Transverse colon (tissue), 4 donors: ENCODE results near the gene RASGEF1C. TPM values are rescaled to one million over a fixed set of nuclear protein-coding genes. Genes with fewer than 3 reads are reported as not detected.

Experiments
- DNase-seq: peaks from one replicate; pipeline ENCODE4 v3.0.0-alpha.2; 2019
- H3K27ac ChIP-seq, 4 donors: fragments of 200-600 bp; sonication (generic); 2 replicates each; pipeline ENCODE4 v1.5.1; 2016 to 2018; ENCODE audit warnings: inconsistent platforms in 4 of 4
- H3K27me3 ChIP-seq: fragments of 200-600 bp; sonication (generic); 2 replicates; pipeline ENCODE4 v1.5.1; 2017; ENCODE audit warnings: inconsistent platforms
- H3K36me3 ChIP-seq, 4 donors: fragments of 200-600 bp; sonication (generic); 2 replicates each; pipeline ENCODE4 v1.5.1; 2017 to 2019; ENCODE audit warnings: inconsistent platforms in 4 of 4
- H3K4me1 ChIP-seq, 4 donors: fragments of 200-600 bp; sonication (generic); 2 replicates each; pipeline ENCODE4 v1.5.1; 2017 to 2020; ENCODE audit warnings: inconsistent platforms in 4 of 4
- H3K4me3 ChIP-seq, 4 donors: fragments of 200-600 bp; sonication (generic); 1 replicate in 1 of 4; 2 replicates in 3 of 4; pipeline versions ENCODE4 v1.5.1 to v1.6.1; 2017 to 2019; ENCODE audit warnings: inconsistent platforms in 4 of 4
- H3K9me3 ChIP-seq, 2 donors: fragments of 200-600 bp; sonication (generic); 2 replicates each; pipeline ENCODE4 v1.5.1; 2017 to 2019; ENCODE audit warnings: inconsistent platforms in 2 of 2
- CTCF ChIP-seq, 5 experiments: fragments of 200-600 bp in 3 of 5; fragments of 450-650 bp in 2 of 5; sonication (generic) in 3 of 5; IDR thresholded peaks; 1 replicate in 2 of 5; 2 replicates in 3 of 5; pipeline ENCODE4 v1.5.1; 2016 to 2017; ENCODE audit warnings: antibody characterized with exemption in 5 of 5, inconsistent platforms in 3 of 5, mild to moderate bottlenecking in 2 of 5, moderate library complexity in 1 of 5
- EP300 ChIP-seq: sonication (generic); formaldehyde crosslinking; IDR thresholded peaks from one replicate; pipeline ENCODE4 v1.6.1; 2017; ENCODE audit warnings: antibody characterized with exemption, low read depth
- POLR2A ChIP-seq: fragments of 450-650 bp; IDR thresholded peaks from one replicate; pipeline ENCODE4 v1.6.1; 2016; ENCODE audit warnings: antibody characterized with exemption, mild to moderate bottlenecking, moderate library complexity
- POLR2AphosphoS5 ChIP-seq, 3 donors: sonication (generic); formaldehyde crosslinking; IDR thresholded peaks; one replicate each; pipeline ENCODE4 v1.6.1; 2016; ENCODE audit warnings: antibody characterized with exemption in 3 of 3
- WGBS, 2 donors: methylation state at CpG; one replicate each; pipeline ENCODE4 v1.1.5; 2018; ENCODE audit warnings: low coverage in 1 of 2; 5-methylcytosine and 5-hydroxymethylcytosine counted together
- in situ Hi-C, 4 donors: fragments of 200-750 bp; cut with MboI; loops; one replicate each; pipeline versions ENCODE4 v1.15.0 to v1.15.1; 2017; ENCODE audit warnings: low sequenced_read_pairs in 3 of 4, low pct_ligation_motif_present in 1 of 4, low pct_unique_long_range_greater_than_20kb in 1 of 4
- intact Hi-C: fragments of 100-400 bp; cut with DNase I; formaldehyde crosslinking; loops from one replicate; pipeline ENCODE4 v1.15.1; 2023; ENCODE audit warnings: low total_unique reads
- total RNA-seq, 4 donors: library from RNA; depleted of rRNA; stranded (reverse); fragments of >200 nt; gene quantifications; one replicate each; pipeline ENCODE4 v1.1.0, GENCODE V29; 2016

The RASGEF1C gene
- total RNA-seq, 4 donors from 2014 or later = 0.14 to 3.0 TPM; not detected in 2

DNA sequence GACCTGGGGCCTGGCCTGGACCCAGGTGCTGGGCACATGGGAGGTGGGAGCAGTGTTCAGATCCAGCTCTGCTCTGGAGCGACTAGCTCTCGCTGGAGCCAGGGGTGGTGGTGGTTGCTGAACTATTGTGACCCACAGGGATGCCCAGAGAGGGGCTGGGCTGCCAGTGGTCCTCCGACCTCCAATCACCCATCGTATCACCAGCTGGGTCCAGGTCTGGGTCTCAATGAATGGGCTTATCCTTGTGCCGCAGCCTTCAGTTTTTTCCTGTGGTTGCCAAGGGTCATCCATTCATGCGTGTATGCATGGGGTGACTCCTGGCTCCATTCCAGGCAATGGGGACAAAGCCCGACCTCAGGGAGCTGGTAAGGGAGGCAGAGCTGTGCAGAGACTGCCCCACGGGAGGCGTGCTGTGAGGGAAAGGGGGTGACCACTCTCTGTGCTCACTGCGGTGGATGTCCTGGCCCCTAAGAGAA is 68.9 kb downstream of the RASGEF1C start:
- Histone ChIP-seq H3K9me3 (no peaks in the 10 kb centered on the region), H3K27ac (no peak overlapping the region), H3K27me3 (no peaks in the 10 kb centered on the region), H3K36me3 (no peaks in the 10 kb centered on the region), H3K4me1 (no peaks in the 10 kb centered on the region), H3K4me3 (no peak overlapping the region)
- WGBS, 2 donors = 63% methylated on average over 10 of the region's 10 CpGs; no CpG with 5 or more reads in 1 of the 2 donors
- no peak for TF ChIP-seq CTCF (IDR thresholded peaks at IDR 0.05)
- TF ChIP-seq POLR2AphosphoS5 (IDR thresholded peaks at IDR 0.05) = no peak
- no peak for TF ChIP-seq POLR2A
- TF ChIP-seq EP300 = no peak
- intact Hi-C loops (no loop called here), in situ Hi-C loops (no loop called here)
- no peak for DNase-seq

- no peak for DNase-seq
- in situ Hi-C loops = no loop called here
- Histone ChIP-seq H3K4me1 (no peaks in the 10 kb centered on the region), H3K27me3 (no peaks in the 10 kb centered on the region), H3K4me3 (no peak overlapping the region), H3K36me3 (no peaks in the 10 kb centered on the region), H3K9me3 (no peaks in the 10 kb centered on the region), H3K27ac (no peak overlapping the region)
- TF ChIP-seq EP300 (no peak), POLR2A (no peak), CTCF (IDR thresholded peaks at IDR 0.05) (no peak), POLR2AphosphoS5 (IDR thresholded peaks at IDR 0.05) (no peak)
- intact Hi-C loops = no loop called here
- no CpG with 5 or more reads among the region's 6 CpGs for WGBS, 2 donors
Observed at GRCh38 chr5:180139731-180140055, 69.3 kb downstream of the RASGEF1C start.

- 55% methylated on average over 10 of the region's 11 CpGs; no CpG with 5 or more reads in 1 of the 2 donors for WGBS, 2 donors
- no peaks in the 10 kb centered on the region for H3K36me3 ChIP-seq
- no peak overlapping the region for H3K4me3 ChIP-seq
- in situ Hi-C loops (no loop called here), intact Hi-C loops (no loop called here)
- no peak for TF ChIP-seq CTCF (IDR thresholded peaks at IDR 0.05)
- TF ChIP-seq POLR2A = no peak
- no peak for TF ChIP-seq EP300
- TF ChIP-seq POLR2AphosphoS5 (IDR thresholded peaks at IDR 0.05) = no peak
- H3K9me3 ChIP-seq = no peaks in the 10 kb centered on the region
- no peaks in the 10 kb centered on the region for H3K4me1 ChIP-seq
- no peak for DNase-seq
- no peaks in the 10 kb centered on the region for H3K27me3 ChIP-seq
- no peak overlapping the region for H3K27ac ChIP-seq
Observed at GRCh38 chr5:180138976-180139730, 69.9 kb downstream of the RASGEF1C start.

DNA sequence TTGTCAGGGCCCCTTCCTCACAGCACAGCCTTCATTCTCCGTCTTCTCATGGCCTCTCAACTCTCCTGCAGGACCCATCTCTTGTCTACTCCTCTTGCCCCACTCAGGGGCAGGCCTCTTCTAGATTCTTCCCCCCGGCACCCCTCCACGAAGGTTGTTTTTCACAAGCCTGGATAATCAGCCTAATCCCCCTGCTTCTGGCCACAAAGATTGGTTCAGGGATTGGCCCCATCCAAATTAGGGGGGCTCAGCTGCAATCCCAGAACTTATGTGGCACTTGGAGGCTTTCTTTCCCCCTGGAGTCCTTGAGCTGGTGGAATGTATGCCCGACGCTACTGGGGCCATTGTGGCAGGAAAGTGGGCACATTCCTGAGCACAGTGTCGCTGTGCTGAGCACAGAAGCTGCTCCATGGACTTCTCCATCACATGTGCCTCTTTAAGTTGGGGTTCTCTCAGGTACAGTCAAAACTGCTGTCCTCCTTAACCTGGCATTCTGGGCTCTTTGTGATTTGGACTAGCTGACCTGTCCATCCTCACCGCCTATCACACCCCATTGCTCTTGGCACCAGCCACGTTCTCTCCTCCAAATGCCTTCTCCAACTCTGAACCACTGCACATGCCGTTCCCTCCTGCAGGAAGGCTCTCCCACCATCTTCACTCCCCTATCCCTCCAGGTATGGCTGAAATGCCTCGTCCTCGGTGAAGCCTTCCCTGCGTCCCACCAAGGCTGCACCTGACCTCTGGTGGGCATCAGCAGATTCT is 70.6 kb downstream of the RASGEF1C start:
- DNase-seq = no peak
- intact Hi-C loops (no loop called here), in situ Hi-C loops (no loop called here)
- no peaks in the 10 kb centered on the region for H3K4me1 ChIP-seq
- no peaks in the 10 kb centered on the region for H3K9me3 ChIP-seq
- H3K27ac ChIP-seq = no peak overlapping the region
- H3K27me3 ChIP-seq = no peaks in the 10 kb centered on the region
- no peak for TF ChIP-seq POLR2A
- no peak for TF ChIP-seq POLR2AphosphoS5 (IDR thresholded peaks at IDR 0.05)
- no peak for TF ChIP-seq EP300
- TF ChIP-seq CTCF (IDR thresholded peaks at IDR 0.05) = no peak
- no peak overlapping the region for H3K4me3 ChIP-seq
- H3K36me3 ChIP-seq = no peaks in the 10 kb centered on the region
- 70 to 75% methylated on average over 7 to 12 of the region's 12 CpGs for WGBS, 2 donors
